Stomach (tissue), 4 donors: ENCODE data around the gene BABAM2.

Source experiments
- POLR2A ChIP-seq, 4 donors: fragments of 450-650 bp; IDR thresholded peaks; one replicate each; pipeline ENCODE4 v1.6.1; 2016; ENCODE audit warnings: antibody characterized with exemption in 4 of 4, control low read depth in 2 of 4, mild to moderate bottlenecking in 1 of 4, moderate library complexity in 1 of 4
- TF ChIP-seq, protein P1 (sequence below), 7 experiments: fragments of 450-650 bp in 4 of 7; fragments of 200-600 bp in 3 of 7; sonication (generic) in 3 of 7; IDR thresholded peaks; one replicate each; pipeline ENCODE4 v1.5.1; 2016 to 2019; ENCODE audit warnings: antibody characterized with exemption in 7 of 7, control low read depth in 2 of 7, mild to moderate bottlenecking in 1 of 7

DNA sequence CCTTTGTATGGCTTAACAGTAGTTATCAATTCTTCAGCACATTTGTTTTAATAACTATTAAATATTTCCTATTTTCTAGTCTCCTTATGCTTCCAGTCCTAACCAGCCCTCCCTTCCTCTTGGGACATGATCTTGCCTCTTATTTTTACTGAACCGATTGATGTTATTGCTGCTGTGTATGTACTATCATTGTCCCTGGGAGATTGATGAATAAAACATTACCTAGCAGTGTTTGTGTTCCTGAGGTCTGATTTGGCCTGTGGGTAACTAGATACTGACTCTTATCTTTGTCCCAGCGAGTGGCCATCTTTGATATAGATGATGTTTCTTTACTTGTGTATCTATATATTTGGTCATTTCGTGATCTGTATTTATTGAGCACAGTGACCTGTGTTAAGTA lies 192.9 kb downstream of the BABAM2 start:
- TF ChIP-seq, protein P1, sequence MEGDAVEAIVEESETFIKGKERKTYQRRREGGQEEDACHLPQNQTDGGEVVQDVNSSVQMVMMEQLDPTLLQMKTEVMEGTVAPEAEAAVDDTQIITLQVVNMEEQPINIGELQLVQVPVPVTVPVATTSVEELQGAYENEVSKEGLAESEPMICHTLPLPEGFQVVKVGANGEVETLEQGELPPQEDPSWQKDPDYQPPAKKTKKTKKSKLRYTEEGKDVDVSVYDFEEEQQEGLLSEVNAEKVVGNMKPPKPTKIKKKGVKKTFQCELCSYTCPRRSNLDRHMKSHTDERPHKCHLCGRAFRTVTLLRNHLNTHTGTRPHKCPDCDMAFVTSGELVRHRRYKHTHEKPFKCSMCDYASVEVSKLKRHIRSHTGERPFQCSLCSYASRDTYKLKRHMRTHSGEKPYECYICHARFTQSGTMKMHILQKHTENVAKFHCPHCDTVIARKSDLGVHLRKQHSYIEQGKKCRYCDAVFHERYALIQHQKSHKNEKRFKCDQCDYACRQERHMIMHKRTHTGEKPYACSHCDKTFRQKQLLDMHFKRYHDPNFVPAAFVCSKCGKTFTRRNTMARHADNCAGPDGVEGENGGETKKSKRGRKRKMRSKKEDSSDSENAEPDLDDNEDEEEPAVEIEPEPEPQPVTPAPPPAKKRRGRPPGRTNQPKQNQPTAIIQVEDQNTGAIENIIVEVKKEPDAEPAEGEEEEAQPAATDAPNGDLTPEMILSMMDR (IDR thresholded peaks at IDR 0.05): no peak
- TF ChIP-seq POLR2A (IDR thresholded peaks at IDR 0.05): no peak
